ENCODE measurements around the gene MRI1.

MRI1 gene

GRCh38 chr19:13756210-13756609 is 8.1 kb upstream of the MRI1 start:
- Histone ChIP-seq H3K27me3 (no peaks in the 10 kb centered on the region), H3K4me3 (ENCODE audit: low read depth, low read length) (no peak overlapping the region), H3K4me1 (no peaks in the 10 kb centered on the region), H3K36me3 (peaks cover 42% of the 10 kb centered on the region), H3K9me3 (no peaks in the 10 kb centered on the region)
- no peak for TF ChIP-seq CTCF (IDR thresholded peaks at IDR 0.05; ENCODE audit: low read depth, low read length)
- DNase-seq, result no peak

- TF ChIP-seq CTCF (IDR thresholded peaks at IDR 0.05; ENCODE audit: low read depth, low read length), result no peak
- H3K9me3 ChIP-seq, result no peaks in the 10 kb centered on the region
- no peaks in the 10 kb centered on the region for H3K4me1 ChIP-seq
- H3K4me3 ChIP-seq (ENCODE audit: low read depth, low read length), result no peak overlapping the region
- H3K27me3 ChIP-seq, result no peaks in the 10 kb centered on the region
- no peak for DNase-seq
- H3K36me3 ChIP-seq, result peaks cover 46% of the 10 kb centered on the region
These were observed 6.2 kb upstream of the MRI1 start for GRCh38 chr19:13757805-13758772.

GRCh38 chr19:13758795-13759194 is 5.5 kb upstream of the MRI1 start:
- H3K36me3 ChIP-seq, result peaks cover 44% of the 10 kb centered on the region
- no peak for TF ChIP-seq CTCF (IDR thresholded peaks at IDR 0.05; ENCODE audit: low read depth, low read length)

GRCh38 chr19:13761423-13761822 is 2.9 kb upstream of the MRI1 start:
- Histone ChIP-seq H3K4me3 (ENCODE audit: low read depth, low read length) (no peak overlapping the region), H3K27me3 (no peaks in the 10 kb centered on the region), H3K4me1 (no peaks in the 10 kb centered on the region), H3K9me3 (no peaks in the 10 kb centered on the region; the same call in 1 of the 2 replicates), H3K36me3 (peaks cover 28% of the 10 kb centered on the region)
- peak; percentile 9; the same call in 1 of the 2 replicates for TF ChIP-seq CTCF (IDR thresholded peaks at IDR 0.05; ENCODE audit: low read depth, low read length)
- DNase-seq, result no peak

More at GRCh38 chr19:13758795-13759194, 5.5 kb upstream of the MRI1 start:
- H3K4me3 ChIP-seq (ENCODE audit: low read depth, low read length), result no peak overlapping the region
- no peak for DNase-seq
- H3K4me1 ChIP-seq, result no peaks in the 10 kb centered on the region
- no peaks in the 10 kb centered on the region for H3K27me3 ChIP-seq
- H3K9me3 ChIP-seq, result no peaks in the 10 kb centered on the region; the same call in 1 of the 2 replicates

GRCh38 chr19:13762635-13763235 is 1.6 kb upstream of the MRI1 start:
- DNase-seq, result no peak
- Histone ChIP-seq H3K27me3 (no peaks in the 10 kb centered on the region), H3K4me3 (ENCODE audit: low read depth, low read length) (no peak overlapping the region), H3K4me1 (no peaks in the 10 kb centered on the region), H3K9me3 (no peaks in the 10 kb centered on the region; the same call in 1 of the 2 replicates), H3K36me3 (peaks cover 23% of the 10 kb centered on the region)
- no peak for TF ChIP-seq CTCF (IDR thresholded peaks at IDR 0.05; ENCODE audit: low read depth, low read length)

Data from BE2C (cell line).